PC-9 (cell line): ENCODE measurements around the gene SLC28A1.

ENCODE experiments used
- EZH2 ChIP-seq: fragments of 200-600 bp; sonication (generic); IDR thresholded peaks from 2 replicates; pipeline ENCODE4 v1.8.0; 2017; ENCODE audit warnings: antibody characterized with exemption, low read depth
- TF ChIP-seq, protein P1 (sequence below): fragments of 200-600 bp; sonication (generic); conservative IDR thresholded peaks from 2 replicates; pipeline ENCODE4 v1.6.1; 2017; ENCODE audit warnings: mixed run types, antibody characterized with exemption, mild to moderate bottlenecking, moderate library complexity

DNA sequence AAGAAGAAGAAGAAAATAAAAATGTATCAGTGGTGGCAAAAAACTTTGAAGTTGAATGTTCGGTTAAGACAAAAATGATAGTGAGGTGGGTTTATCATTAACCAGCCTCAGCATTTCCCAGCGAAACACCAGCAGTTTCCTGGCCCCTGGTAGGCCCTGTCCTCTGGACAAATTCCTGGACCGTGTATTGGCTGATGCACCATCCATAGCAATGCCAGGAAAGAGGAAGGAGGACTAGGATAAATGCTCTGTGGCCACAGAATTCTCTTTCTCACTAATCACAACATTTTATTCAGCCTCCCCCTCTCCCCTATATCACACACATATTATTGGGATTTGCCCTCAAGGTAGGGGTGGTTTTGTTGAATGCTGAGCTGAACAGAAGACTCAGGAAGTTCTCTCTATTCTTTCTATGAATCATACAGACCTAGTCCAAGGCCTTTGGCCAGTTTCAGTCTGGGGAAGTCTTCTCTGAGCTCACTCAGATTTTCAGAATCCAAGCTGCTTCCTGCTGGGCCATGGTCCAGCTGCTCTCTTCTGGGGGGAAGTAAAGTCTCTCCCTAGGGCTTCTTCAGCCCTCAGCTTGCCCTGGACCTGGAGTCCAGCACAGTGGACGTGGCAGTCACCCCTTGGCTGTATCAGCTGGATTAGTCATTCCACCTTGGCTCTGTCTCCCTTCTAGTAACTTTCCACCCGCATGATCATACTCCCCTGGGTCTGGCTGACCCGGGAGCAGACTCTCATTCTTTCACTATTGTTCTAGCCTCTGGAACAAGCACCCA is 27.6 kb downstream of the SLC28A1 start:
- TF ChIP-seq, protein P1, sequence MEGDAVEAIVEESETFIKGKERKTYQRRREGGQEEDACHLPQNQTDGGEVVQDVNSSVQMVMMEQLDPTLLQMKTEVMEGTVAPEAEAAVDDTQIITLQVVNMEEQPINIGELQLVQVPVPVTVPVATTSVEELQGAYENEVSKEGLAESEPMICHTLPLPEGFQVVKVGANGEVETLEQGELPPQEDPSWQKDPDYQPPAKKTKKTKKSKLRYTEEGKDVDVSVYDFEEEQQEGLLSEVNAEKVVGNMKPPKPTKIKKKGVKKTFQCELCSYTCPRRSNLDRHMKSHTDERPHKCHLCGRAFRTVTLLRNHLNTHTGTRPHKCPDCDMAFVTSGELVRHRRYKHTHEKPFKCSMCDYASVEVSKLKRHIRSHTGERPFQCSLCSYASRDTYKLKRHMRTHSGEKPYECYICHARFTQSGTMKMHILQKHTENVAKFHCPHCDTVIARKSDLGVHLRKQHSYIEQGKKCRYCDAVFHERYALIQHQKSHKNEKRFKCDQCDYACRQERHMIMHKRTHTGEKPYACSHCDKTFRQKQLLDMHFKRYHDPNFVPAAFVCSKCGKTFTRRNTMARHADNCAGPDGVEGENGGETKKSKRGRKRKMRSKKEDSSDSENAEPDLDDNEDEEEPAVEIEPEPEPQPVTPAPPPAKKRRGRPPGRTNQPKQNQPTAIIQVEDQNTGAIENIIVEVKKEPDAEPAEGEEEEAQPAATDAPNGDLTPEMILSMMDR, result no peak
- TF ChIP-seq EZH2, result no peak
